HepG2 (cell line): Measurements from ENCODE around the gene CRY1. TPM values are rescaled to one million over a fixed set of nuclear protein-coding genes. Genes with fewer than 3 reads are reported as not detected.

Source experiments
- BHLHE40 ChIP-seq: IDR thresholded peaks from 2 replicates; pipeline ENCODE4 v1.6.1; 2011; ENCODE audit warnings: low read length, improper control_type of control experiment
- DMAP1 ChIP-seq: IDR thresholded peaks from 2 replicates; pipeline ENCODE4 v1.6.1; 2016
- FOSL1 ChIP-seq: sonication (generic); formaldehyde crosslinking; IDR thresholded peaks from 2 replicates; pipeline ENCODE4 v1.9.0; 2021; ENCODE audit warnings: missing genetic modification reagents, borderline replicate concordance
- FOXC1 ChIP-seq: sonication (generic); formaldehyde crosslinking; IDR thresholded peaks from 2 replicates; pipeline ENCODE4 v1.8.0; 2022; ENCODE audit warnings: mild to moderate bottlenecking, missing genetic modification reagents, borderline replicate concordance
- HNRNPK ChIP-seq: fragments of 200-400 bp; formaldehyde crosslinking; IDR thresholded peaks from 2 replicates; pipeline ENCODE4 v1.6.1; 2018; ENCODE audit warnings: low read length, low read depth, moderate library complexity, mild to moderate bottlenecking; ENCODE audit not compliant: poor library complexity, severe bottlenecking
- ISL2 ChIP-seq: sonication (generic); formaldehyde crosslinking; IDR thresholded peaks from 2 replicates; pipeline ENCODE4 v1.5.0; 2020; ENCODE audit warnings: missing genetic modification reagents
- RBM39 ChIP-seq: fragments of 200-400 bp; formaldehyde crosslinking; IDR thresholded peaks from one replicate; pipeline ENCODE4 v1.6.1; 2018; ENCODE audit warnings: antibody characterized with exemption, mild to moderate bottlenecking, low read depth, low read length; ENCODE audit not compliant: poor library complexity, severe bottlenecking
- SALL1 ChIP-seq: sonication (generic); formaldehyde crosslinking; IDR thresholded peaks from 2 replicates; pipeline ENCODE4 v1.8.0; 2022; ENCODE audit warnings: mild to moderate bottlenecking, missing genetic modification reagents
- TEAD3 ChIP-seq: optimal IDR thresholded peaks from 2 replicates; pipeline ENCODE3; 2016; ENCODE audit warnings: borderline replicate concordance
- THRA ChIP-seq: sonication (generic); formaldehyde crosslinking; IDR thresholded peaks from 2 replicates; pipeline ENCODE4 v1.4.0; 2020; ENCODE audit warnings: missing genetic modification reagents, borderline replicate concordance
- TRIM22 ChIP-seq: fragments of 450-650 bp; IDR thresholded peaks from 2 replicates; pipeline ENCODE4 v1.6.1; 2017
- UBTF ChIP-seq: sonication (generic); formaldehyde crosslinking; IDR thresholded peaks from 2 replicates; pipeline ENCODE4 v1.4.0; 2020; ENCODE audit warnings: mild to moderate bottlenecking, missing genetic modification reagents
- ZNF124 ChIP-seq: sonication (generic); formaldehyde crosslinking; IDR thresholded peaks from 2 replicates; pipeline ENCODE4 v1.4.0; 2020; ENCODE audit warnings: missing genetic modification reagents
- ZNF329 ChIP-seq: sonication (generic); formaldehyde crosslinking; IDR thresholded peaks from 2 replicates; pipeline ENCODE4 v1.9.0; 2021; ENCODE audit warnings: low read depth, mild to moderate bottlenecking, missing genetic modification reagents
- ZNF331 ChIP-seq: sonication (generic); formaldehyde crosslinking; IDR thresholded peaks from 2 replicates; pipeline ENCODE4 v1.4.0; 2020; ENCODE audit warnings: missing genetic modification reagents
- ZNF562 ChIP-seq: sonication (generic); formaldehyde crosslinking; IDR thresholded peaks from 2 replicates; pipeline ENCODE4 v1.8.0; 2022; ENCODE audit warnings: missing genetic modification reagents, borderline replicate concordance
- ZNF670 ChIP-seq: sonication (generic); formaldehyde crosslinking; IDR thresholded peaks from 2 replicates; pipeline ENCODE4 v1.8.0; 2022; ENCODE audit warnings: mild to moderate bottlenecking, missing genetic modification reagents, borderline replicate concordance
- ZNF674 ChIP-seq: sonication (generic); formaldehyde crosslinking; IDR thresholded peaks from 2 replicates; pipeline ENCODE4 v1.5.0; 2020; ENCODE audit warnings: low read depth, mild to moderate bottlenecking, missing genetic modification reagents
- polyA plus RNA-seq, 8 experiments: library from polyadenylated mRNA; depleted of rRNA in 3 of 8; stranded (reverse) in 7 of 8; unstranded in 1 of 8; fragments of >200 nt; fragmentation: Illumina TruSeq in 4 of 8; extraction: Trizol in 4 of 8; gene quantifications; 2 replicates each; pipeline versions ENCODE4 v1.2.1 to v1.2.3, GENCODE V29; 2011 to 2016; ENCODE audit warnings: low read depth in 4 of 8, missing spikeins in 1 of 8, mixed read lengths in 1 of 8; ENCODE audit not compliant: insufficient read depth in 1 of 8
- total RNA-seq, 5 experiments: library from RNA; depleted of rRNA; stranded (reverse); fragments of >200 nt; fragmentation: Illumina TruSeq; extraction: Trizol; gene quantifications; 2 replicates each; pipeline ENCODE4 v1.2.3, GENCODE V29; 2016; ENCODE audit warnings: low read depth in 1 of 5
- TF ChIP-seq, protein P1 (sequence below): sonication (generic); formaldehyde crosslinking; IDR thresholded peaks from 2 replicates; pipeline ENCODE4 v1.4.0; 2020; ENCODE audit warnings: mild to moderate bottlenecking, missing genetic modification reagents
- TF ChIP-seq, protein P2 (sequence below): sonication (generic); formaldehyde crosslinking; IDR thresholded peaks from 2 replicates; pipeline ENCODE4 v1.9.0; 2021; ENCODE audit warnings: missing genetic modification reagents, mild to moderate bottlenecking, borderline replicate concordance
- TF ChIP-seq, protein P3 (sequence below): IDR thresholded peaks from 2 replicates; pipeline ENCODE4 v1.6.1; 2016; ENCODE audit warnings: missing biosample characterization, missing genetic modification reagents, low read depth

The CRY1 gene
- total and polyA plus RNA-seq, 2 of the 13 experiments (the other 11 are each of a cell fraction or from before 2014, with no cell fraction given): 11.4 to 13.9 TPM

- TF ChIP-seq THRA (CRISPR knock-in tag) (no peak; the same call in 1 of the 2 replicates), ZNF329 (CRISPR knock-in tag) (peak; percentile 40; the same call in 1 of the 2 replicates), ZNF562 (CRISPR knock-in tag) (no peak), ZNF124 (CRISPR knock-in tag) (no peak), TRIM22 (no peak), HNRNPK (no peak), SALL1 (peak; percentile 75), FOSL1 (CRISPR knock-in tag) (no peak), BHLHE40 (peak; percentile 95), DMAP1 (CRISPR knock-in tag) (peak; percentile 76; the same call in 1 of the 2 replicates), ZNF331 (CRISPR knock-in tag) (no peak; the same call in 1 of the 2 replicates), ZNF674 (no peak), RBM39 (peak; percentile 88), ISL2 (CRISPR knock-in tag) (peak; percentile 56), FOXC1 (peak; percentile 61), TEAD3 (CRISPR knock-in tag) (no peak), ZNF670 (CRISPR knock-in tag) (no peak), UBTF (CRISPR knock-in tag) (0 out of 2 replicates have a peak, but pooled peaks have one; percentile 10)
- TF ChIP-seq, protein P1, sequence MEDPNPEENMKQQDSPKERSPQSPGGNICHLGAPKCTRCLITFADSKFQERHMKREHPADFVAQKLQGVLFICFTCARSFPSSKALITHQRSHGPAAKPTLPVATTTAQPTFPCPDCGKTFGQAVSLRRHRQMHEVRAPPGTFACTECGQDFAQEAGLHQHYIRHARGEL: no peak
- TF ChIP-seq, protein P2, sequence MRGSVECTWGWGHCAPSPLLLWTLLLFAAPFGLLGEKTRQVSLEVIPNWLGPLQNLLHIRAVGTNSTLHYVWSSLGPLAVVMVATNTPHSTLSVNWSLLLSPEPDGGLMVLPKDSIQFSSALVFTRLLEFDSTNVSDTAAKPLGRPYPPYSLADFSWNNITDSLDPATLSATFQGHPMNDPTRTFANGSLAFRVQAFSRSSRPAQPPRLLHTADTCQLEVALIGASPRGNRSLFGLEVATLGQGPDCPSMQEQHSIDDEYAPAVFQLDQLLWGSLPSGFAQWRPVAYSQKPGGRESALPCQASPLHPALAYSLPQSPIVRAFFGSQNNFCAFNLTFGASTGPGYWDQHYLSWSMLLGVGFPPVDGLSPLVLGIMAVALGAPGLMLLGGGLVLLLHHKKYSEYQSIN (CRISPR knock-in tag): no peak
- TF ChIP-seq, protein P3, sequence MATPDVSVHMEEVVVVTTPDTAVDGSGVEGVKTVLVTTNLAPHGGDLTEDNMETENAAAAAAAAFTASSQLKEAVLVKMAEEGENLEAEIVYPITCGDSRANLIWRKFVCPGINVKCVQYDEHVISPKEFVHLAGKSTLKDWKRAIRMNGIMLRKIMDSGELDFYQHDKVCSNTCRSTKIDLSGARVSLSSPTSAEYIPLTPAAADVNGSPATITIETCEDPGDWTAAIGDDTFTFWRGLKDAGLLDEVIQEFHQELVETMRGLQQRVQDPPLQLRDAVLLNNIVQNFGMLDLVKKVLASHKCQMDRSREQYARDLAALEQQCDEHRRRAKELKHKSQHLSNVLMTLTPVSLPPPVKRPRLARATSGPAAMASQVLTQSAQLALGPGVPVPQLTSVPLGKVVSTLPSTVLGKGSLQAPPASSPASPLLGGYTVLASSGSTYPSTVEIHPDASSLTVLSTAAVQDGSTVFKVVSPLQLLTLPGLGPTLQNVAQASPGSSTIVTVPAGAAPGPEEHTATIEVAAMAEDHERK (CRISPR knock-in tag): no peak
Measured at GRCh38 chr12:107093417-107094182, at the start of gene CRY1 (continued).
